ENCODE data around the gene RPL18.

RPL18 gene

GRCh38 chr19:48665786-48666185 lies 46.8 kb upstream of the RPL18 start:
- H2AFZ ChIP-seq (ENCODE audit: low read length), result no peak overlapping the region
- H3K9me2 ChIP-seq (replicated peaks; ENCODE audit: low read depth, low read length), result no peaks in the 10 kb centered on the region
- no peak overlapping the region for H3K4me3 ChIP-seq (ENCODE audit: low read length, poor library complexity, severe bottlenecking)
- no peak overlapping the region for H3K4me2 ChIP-seq (ENCODE audit: low read depth, low read length, poor library complexity, severe bottlenecking)
- H3K79me2 ChIP-seq (ENCODE audit: insufficient read depth, low read length), result no peaks in the 10 kb centered on the region
- H4K20me1 ChIP-seq (ENCODE audit: insufficient read depth, low read length, poor library complexity, severe bottlenecking), result no peaks in the 10 kb centered on the region
- no peak overlapping the region for H3K9ac ChIP-seq (ENCODE audit: low read depth, low read length, poor library complexity, severe bottlenecking)
- peaks cover 6% of the 10 kb centered on the region for H3K4me1 ChIP-seq (ENCODE audit: insufficient read depth, low read length, poor library complexity, severe bottlenecking)
- H3K27me3 ChIP-seq (ENCODE audit: insufficient read depth, low read length, poor library complexity, severe bottlenecking), result no peaks in the 10 kb centered on the region
- no peaks in the 10 kb centered on the region for H3K36me3 ChIP-seq (ENCODE audit: insufficient read depth, low read length)
- no peaks in the 10 kb centered on the region for H3K9me3 ChIP-seq (ENCODE audit: insufficient read depth, low read depth, low read length)
- no peaks in the 10 kb centered on the region for H3F3A ChIP-seq (ENCODE audit: low read depth)
- TF ChIP-seq EZH2phosphoT487 (IDR thresholded peaks at IDR 0.05; ENCODE audit: borderline replicate concordance) (no peak), CTCF (conservative IDR thresholded peaks at IDR 0.05; ENCODE audit: low read length) (no peak)

GRCh38 chr19:48664476-48664875 lies 45.5 kb upstream of the RPL18 start:
- no peak overlapping the region for H3K9ac ChIP-seq (ENCODE audit: low read depth, low read length, poor library complexity, severe bottlenecking)

GRCh38 chr19:48663667-48664066 lies 44.7 kb upstream of the RPL18 start:
- TF ChIP-seq CTCF (conservative IDR thresholded peaks at IDR 0.05; ENCODE audit: low read length) (no peak), EZH2phosphoT487 (IDR thresholded peaks at IDR 0.05; ENCODE audit: borderline replicate concordance) (no peak)
- H3K4me2 ChIP-seq (ENCODE audit: low read depth, low read length, poor library complexity, severe bottlenecking), result no peak overlapping the region
- H3K4me3 ChIP-seq (ENCODE audit: low read length, poor library complexity, severe bottlenecking), result no peak overlapping the region
- H3K27me3 ChIP-seq (ENCODE audit: insufficient read depth, low read length, poor library complexity, severe bottlenecking), result no peaks in the 10 kb centered on the region
- H3K79me2 ChIP-seq (ENCODE audit: insufficient read depth, low read length), result no peaks in the 10 kb centered on the region
- H2AFZ ChIP-seq (ENCODE audit: low read length), result no peak overlapping the region
- peaks cover 8% of the 10 kb centered on the region for H3K4me1 ChIP-seq (ENCODE audit: insufficient read depth, low read length, poor library complexity, severe bottlenecking)
- no peaks in the 10 kb centered on the region for H3K9me3 ChIP-seq (ENCODE audit: insufficient read depth, low read depth, low read length)
- H3K9me2 ChIP-seq (replicated peaks; ENCODE audit: low read depth, low read length), result no peaks in the 10 kb centered on the region
- H3K9ac ChIP-seq (ENCODE audit: low read depth, low read length, poor library complexity, severe bottlenecking), result no peak overlapping the region
- H4K20me1 ChIP-seq (ENCODE audit: insufficient read depth, low read length, poor library complexity, severe bottlenecking), result no peaks in the 10 kb centered on the region
- no peaks in the 10 kb centered on the region for H3F3A ChIP-seq (ENCODE audit: low read depth)
- H3K36me3 ChIP-seq (ENCODE audit: insufficient read depth, low read length), result no peaks in the 10 kb centered on the region

More at GRCh38 chr19:48664476-48664875, 45.5 kb upstream of the RPL18 start:
- no peaks in the 10 kb centered on the region for H3F3A ChIP-seq (ENCODE audit: low read depth)
- no peaks in the 10 kb centered on the region for H3K36me3 ChIP-seq (ENCODE audit: insufficient read depth, low read length)
- no peaks in the 10 kb centered on the region for H3K27me3 ChIP-seq (ENCODE audit: insufficient read depth, low read length, poor library complexity, severe bottlenecking)
- no peak overlapping the region for H3K4me2 ChIP-seq (ENCODE audit: low read depth, low read length, poor library complexity, severe bottlenecking)
- no peak overlapping the region for H2AFZ ChIP-seq (ENCODE audit: low read length)
- no peaks in the 10 kb centered on the region for H3K9me3 ChIP-seq (ENCODE audit: insufficient read depth, low read depth, low read length)
- H3K9me2 ChIP-seq (replicated peaks; ENCODE audit: low read depth, low read length), result no peaks in the 10 kb centered on the region
- H3K4me3 ChIP-seq (ENCODE audit: low read length, poor library complexity, severe bottlenecking), result no peak overlapping the region
- TF ChIP-seq CTCF (conservative IDR thresholded peaks at IDR 0.05; ENCODE audit: low read length) (no peak), EZH2phosphoT487 (IDR thresholded peaks at IDR 0.05; ENCODE audit: borderline replicate concordance) (no peak)
- H4K20me1 ChIP-seq (ENCODE audit: insufficient read depth, low read length, poor library complexity, severe bottlenecking), result no peaks in the 10 kb centered on the region
- H3K79me2 ChIP-seq (ENCODE audit: insufficient read depth, low read length), result no peaks in the 10 kb centered on the region
- peaks cover 8% of the 10 kb centered on the region for H3K4me1 ChIP-seq (ENCODE audit: insufficient read depth, low read length, poor library complexity, severe bottlenecking)
